Lung microvascular endothelial cell (primary cell): Measurements from ENCODE around the gene TIMM17A. TPM values are rescaled to one million over a fixed set of nuclear protein-coding genes. Genes with fewer than 3 reads are reported as not detected.

Source experiments
- DNase-seq, 2 donors: peaks; one replicate each; pipeline versions ENCODE4 v3.0.0 to v3.0.0-alpha.2; 2010; ENCODE audit warnings: low read depth in 2 of 2
- total RNA-seq: library from RNA; depleted of rRNA; stranded (reverse); fragments of >200 nt; gene quantifications from 2 replicates; pipeline ENCODE4 v1.2.1, GENCODE V29; 2014

The TIMM17A gene
- 47.5 and 49.2 TPM in 2 replicates for total RNA-seq

- DNase-seq = peak; percentile 99
These were observed at the start of gene TIMM17A for GRCh38 chr1:201955009-201955728. Gene TIMM17A (plus strand): TSS chr1:201955503. CDS start chr1:201955527, 24 bp downstream.

GRCh38 chr1:201906336-201906735 is 49.0 kb upstream of the TIMM17A start:
- DNase-seq = no peak

- DNase-seq = no peak
These were observed 47.7 kb upstream of the TIMM17A start for GRCh38 chr1:201907621-201908020.

GRCh38 chr1:201911826-201912571 is 43.3 kb upstream of the TIMM17A start:
- DNase-seq = no peak

- DNase-seq = peak in 1 of 2 donors; percentile 13
These were observed 42.5 kb upstream of the TIMM17A start for GRCh38 chr1:201912832-201913231.

- no peak for DNase-seq
These were observed 40.7 kb upstream of the TIMM17A start for GRCh38 chr1:201914456-201915235.

GRCh38 chr1:201916649-201917249 is 38.6 kb upstream of the TIMM17A start:
- peak; percentile 95 to 96 for DNase-seq

GRCh38 chr1:201917362-201918033 is 37.8 kb upstream of the TIMM17A start:
- peak; percentile 20 to 82 for DNase-seq

- DNase-seq = no peak
These were observed 37.0 kb upstream of the TIMM17A start for GRCh38 chr1:201918343-201918742.

- no peak for DNase-seq
These were observed 33.2 kb upstream of the TIMM17A start for GRCh38 chr1:201921952-201922558.

- DNase-seq = no peak
These were observed 30.1 kb upstream of the TIMM17A start for GRCh38 chr1:201925301-201925567.

- DNase-seq = no peak
These were observed 29.2 kb upstream of the TIMM17A start for GRCh38 chr1:201925981-201926645.

GRCh38 chr1:201928266-201928665 is 27.0 kb upstream of the TIMM17A start:
- DNase-seq = no peak

GRCh38 chr1:201930137-201930536 is 25.2 kb upstream of the TIMM17A start:
- no peak for DNase-seq

- no peak for DNase-seq
These were observed 24.5 kb upstream of the TIMM17A start for GRCh38 chr1:201930803-201931202.

- DNase-seq = no peak
These were observed 21.4 kb upstream of the TIMM17A start for GRCh38 chr1:201933840-201934430.

GRCh38 chr1:201937624-201938213 is 17.6 kb upstream of the TIMM17A start:
- DNase-seq = peak; percentile 67 to 69

GRCh38 chr1:201938440-201939035 is 16.8 kb upstream of the TIMM17A start:
- no peak for DNase-seq

GRCh38 chr1:201939148-201939547 is 16.2 kb upstream of the TIMM17A start:
- DNase-seq = no peak
